Fibroblast of skin of back (primary cell): ENCODE results near the gene CSTPP1. TPM values are rescaled to one million over a fixed set of nuclear protein-coding genes. Genes with fewer than 3 reads are reported as not detected.

Experiments
- DNase-seq: peaks from one replicate; pipeline ENCODE4 v3.0.0-alpha.2; 2013
- polyA plus RNA-seq, 2 experiments: library from polyadenylated mRNA; unstranded; fragments of 120-200 nt; gene quantifications; one replicate each; pipeline ENCODE4 v1.2.1, GENCODE V29; 2013; ENCODE audit not compliant: insufficient read length in 2 of 2

The CSTPP1 gene, protein sequence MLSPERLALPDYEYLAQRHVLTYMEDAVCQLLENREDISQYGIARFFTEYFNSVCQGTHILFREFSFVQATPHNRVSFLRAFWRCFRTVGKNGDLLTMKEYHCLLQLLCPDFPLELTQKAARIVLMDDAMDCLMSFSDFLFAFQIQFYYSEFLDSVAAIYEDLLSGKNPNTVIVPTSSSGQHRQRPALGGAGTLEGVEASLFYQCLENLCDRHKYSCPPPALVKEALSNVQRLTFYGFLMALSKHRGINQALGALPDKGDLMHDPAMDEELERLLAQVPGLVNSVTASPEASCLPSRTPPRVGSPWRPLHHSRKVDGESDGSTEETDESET
- 24.2 TPM for polyA plus RNA-seq (2013, experiment 1 of 2; ENCODE audit: insufficient read length)
- polyA plus RNA-seq (2013, experiment 2 of 2; ENCODE audit: insufficient read length) = 21.6 TPM

DNA sequence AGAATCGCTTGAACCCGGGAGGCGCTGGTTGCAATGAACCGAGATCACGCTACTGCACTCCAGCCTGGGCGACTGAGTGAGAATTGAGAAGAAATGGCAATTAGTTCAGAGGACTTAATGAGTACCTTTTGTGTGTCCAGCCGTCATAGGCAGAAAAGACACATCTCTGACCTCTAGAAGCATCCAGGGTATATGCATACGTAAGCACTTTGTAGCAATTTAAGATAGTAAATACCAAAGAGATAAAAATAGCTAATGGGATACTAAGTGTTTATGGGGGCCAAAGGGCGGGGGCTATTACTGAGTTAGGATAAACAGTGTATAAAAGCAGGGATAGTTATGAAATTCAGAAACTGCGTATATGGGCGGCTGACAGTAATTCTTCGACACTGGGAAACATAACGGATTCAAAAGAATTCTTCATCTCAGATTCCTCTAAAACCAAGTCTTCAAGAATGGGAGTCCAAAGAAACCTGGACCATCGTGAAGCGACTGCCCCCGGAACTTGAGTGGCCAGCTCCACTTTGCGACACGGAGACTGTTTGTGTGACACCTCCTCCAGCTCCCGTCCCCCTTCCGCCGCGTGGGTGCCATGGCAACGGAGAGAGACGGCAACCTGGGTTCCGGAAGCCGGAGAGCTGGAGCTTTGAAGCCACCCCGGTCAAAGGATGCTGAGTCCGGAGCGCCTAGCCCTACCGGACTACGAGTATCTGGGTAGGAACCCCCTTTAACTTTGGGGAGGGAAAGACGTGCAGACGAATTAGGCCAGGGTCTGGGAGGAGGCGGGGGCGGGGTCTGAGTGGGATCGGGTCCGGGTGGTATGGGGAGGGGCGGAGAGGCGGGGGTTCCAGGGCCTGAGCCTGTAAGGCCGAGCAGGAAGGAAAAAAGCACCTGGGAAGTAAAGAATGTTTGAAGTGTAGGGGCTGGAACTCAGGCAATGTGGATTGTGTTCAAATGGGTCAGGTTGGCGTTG, at the start of gene CSTPP1:
Gene CSTPP1 (plus strand): TSS at position 624 of the 973 bp plus-strand sequence. CDS start 45 bp downstream, at position 669.
- DNase-seq = peak; percentile 93

DNA sequence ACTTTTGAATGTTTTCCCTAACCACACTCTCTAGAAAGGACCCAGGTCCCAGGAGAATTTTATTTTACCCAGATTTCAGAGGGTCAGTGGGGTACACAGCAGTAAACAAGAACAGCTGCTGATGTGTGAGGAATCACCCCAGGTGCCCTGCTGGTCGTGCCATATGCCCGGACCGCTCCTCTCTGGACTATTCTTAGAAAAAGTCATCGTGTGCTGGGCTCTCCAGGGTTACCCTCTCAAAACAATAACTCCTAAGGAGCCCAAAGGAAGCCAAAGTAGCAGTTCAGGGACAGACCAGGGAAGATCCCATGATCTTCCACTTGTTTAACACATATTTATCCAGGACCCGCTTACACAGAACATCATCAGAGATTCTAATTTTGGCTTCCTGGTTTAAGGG, 47.9 kb upstream of the CSTPP1 start:
- no peak for DNase-seq

DNA sequence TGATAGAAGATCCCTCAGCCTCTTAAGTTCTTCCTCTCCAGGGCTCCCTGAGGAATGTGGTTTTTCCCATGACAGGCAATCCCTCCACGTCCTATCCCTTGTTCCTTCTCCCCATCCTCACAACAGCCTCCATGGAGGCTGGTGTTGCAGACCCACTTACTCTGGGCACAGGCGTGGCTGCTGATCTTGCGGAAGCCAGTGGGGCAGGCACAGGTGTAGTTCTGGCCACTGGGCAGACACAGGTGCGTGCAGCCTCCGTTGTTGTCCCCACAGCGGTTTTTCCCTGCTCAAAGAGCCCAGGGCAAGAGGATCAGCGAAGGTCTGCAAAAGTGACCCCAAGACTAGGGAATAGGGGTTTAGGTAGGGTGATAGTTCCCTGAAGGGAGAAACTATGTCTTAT, 47.3 kb upstream of the CSTPP1 start:
- DNase-seq = no peak

DNA sequence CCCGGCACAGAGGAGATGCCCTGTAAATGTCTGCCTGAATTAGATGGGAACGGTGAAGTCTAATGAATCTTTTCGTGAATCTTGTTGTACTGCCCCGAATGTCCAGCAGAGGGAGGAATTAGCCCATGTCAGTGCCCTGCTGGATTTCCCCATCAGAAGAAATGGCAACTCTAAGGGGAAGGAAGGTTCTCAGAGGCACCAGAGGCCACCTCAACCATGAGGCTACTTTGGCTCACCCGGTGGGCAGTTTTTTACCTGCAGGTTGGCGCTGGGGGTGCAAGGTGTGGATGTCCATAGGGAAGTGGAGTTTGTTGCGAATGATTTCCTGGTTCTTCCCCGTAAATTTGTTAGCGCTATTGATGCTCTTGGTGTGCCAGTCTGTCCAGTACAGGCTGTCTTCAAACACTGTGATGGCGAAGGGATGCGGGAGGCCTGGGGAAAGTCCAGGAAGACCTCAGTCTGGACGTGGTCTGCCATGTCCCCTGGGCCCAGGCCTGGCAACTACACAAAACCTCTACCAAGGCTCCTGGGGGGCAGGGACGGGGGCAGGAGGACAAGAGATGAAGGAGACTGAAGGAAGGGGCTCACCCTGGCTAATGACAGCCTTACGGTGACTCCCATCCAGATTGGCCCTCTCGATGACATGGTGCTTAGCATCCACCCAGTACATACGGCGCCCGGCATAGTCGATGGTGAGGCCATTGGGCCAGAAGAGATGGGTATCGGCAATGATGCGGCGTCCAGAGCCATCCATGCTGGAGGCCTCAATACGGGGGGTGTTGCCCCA, 46.7 kb upstream of the CSTPP1 start:
- DNase-seq = peak; percentile 65

DNA sequence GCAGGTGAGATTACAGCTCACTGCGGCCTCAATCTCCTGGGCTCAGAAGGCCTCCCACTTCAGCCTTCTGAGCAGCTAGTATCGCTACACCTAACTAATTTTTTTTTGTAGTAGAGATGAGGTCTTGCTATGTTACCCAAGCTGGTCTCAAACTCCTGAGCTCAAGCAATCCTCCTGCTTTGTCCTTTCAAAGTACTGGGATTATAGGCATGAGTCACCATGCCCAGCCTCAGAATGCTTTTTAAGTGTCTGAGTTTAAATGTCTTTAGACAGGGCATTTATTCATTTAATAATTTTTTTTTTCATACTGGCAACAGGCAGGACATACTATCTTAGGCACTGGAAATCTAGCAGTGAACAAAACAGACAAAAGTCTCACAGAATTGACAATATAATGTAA, 45.9 kb upstream of the CSTPP1 start:
- DNase-seq = peak; percentile 12

DNA sequence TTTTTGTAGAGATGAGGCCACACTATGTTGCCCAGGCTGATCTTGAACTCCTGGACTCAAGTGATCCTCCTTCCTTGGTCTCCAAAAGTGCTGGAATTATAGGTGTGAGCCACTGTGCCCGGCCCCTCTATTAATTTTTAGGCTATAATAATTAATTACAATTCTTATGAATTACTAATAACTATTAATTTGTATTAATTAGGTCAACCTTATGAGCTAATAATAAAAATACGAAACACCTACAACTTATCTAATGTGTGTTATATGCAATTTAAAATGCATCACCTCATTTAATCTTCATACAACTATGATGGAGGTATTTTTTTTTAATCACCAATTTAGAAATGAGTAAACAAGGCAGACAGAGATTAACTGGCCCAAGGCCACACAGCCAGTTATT, 44.5 kb upstream of the CSTPP1 start:
- no peak for DNase-seq

DNA sequence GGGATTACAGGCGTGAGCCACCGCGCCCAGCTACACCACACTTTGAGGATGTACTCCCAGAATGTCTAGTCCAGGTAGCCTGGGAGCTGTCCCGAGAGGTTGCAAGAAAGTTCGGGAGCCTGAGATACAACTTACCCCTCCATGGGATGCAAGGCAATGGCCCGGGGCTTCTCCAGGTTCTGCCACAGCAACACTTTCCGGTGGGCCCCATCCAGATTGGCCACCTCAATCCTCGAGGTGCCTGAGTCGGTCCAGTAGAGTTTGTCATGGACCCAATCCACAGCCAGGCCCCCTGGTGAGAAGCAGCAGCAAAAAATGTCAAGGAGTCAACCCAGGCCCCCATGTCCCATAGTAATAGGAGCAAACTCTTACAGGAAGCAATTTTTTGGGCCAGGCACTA, 43.7 kb upstream of the CSTPP1 start:
- DNase-seq = no peak

DNA sequence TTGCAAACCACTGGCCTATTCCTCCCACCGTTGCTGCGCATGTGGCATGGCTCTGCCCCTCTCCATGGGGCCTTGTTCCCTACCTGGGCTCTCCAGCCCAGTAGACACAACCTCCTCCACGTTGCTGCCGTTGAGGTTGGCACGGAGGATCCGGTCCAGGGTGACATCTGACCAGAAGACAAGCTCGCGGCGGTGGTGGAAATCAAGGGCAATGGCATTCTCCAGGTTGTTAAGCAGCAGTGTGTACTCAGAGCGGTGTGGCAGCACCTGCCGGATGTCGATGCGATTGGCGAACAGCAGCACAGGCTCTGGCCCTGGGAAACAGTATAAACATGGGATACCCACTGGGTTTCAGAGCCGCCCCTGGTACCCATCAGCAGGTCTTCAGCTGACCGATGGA, 42.1 kb upstream of the CSTPP1 start:
- DNase-seq = no peak

DNA sequence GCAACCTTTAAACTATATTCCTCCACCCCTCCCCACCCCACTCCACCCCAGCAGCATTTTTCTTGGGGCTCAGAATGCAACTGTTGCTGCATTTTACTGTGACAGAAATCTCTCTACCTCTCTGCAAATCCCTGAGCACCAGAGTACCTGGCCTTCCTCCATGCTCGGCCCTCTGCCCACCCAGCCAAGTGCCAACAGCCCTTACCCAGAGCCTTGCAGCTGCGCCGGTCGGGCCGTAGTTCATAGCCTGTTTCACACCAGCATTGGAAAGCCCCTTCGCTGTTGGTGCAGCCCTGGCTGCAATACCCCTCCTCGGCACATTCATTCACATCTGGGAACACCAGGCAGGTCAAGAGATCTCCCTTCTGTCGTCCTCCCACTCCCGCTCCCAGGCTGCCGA, 41.6 kb upstream of the CSTPP1 start:
- DNase-seq = no peak

DNA sequence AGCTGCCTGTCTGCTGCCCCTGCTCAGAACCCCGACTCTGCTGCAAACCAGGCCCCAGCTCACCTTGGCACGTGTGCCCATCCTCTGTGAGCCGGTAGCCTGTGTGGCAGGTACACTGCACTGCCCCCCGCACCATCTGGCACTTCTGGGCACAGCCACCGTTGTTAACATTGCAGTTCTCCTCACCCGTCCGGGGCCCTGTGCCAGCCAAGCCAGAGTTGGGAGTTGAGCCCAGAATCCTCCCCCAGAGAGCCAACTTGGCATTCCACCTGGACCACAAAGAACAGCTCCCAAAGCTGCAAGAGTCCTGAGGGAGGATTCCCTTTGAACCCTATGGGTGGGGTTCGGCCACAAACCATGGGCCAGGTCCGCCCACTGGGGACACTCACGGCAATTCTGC, 40.7 kb upstream of the CSTPP1 start:
- no peak for DNase-seq

DNA sequence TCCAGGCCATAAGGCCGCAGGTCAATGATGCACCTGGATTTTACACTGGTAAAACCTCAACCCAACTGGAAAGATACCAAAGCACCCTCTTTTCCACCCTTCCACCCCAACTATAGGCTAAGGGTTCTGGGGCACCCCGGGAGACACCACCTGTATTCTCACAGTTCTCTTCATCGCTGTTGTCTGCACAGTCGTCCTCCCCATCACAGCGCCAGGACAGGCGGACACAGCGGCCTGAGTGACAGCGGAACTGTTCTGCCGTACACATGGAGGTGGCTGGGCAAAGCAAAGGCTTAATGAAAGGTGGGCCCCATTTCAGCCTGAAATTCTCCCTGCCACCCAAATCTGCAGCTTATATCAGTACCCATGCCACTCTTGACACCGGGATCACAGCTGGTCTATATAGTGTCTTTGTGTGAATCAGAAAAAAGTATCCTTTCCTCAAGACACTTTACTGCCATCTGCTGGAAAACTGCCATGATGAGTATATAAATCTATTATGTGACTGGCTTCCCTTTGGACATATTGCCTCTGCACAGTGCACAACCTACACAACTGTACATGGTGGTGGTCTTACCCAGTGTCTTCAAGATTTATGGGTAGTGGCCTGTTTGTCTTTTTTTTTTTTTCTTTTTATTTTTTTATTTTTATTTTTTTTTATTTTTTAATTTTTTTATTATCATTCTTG, 39.7 kb upstream of the CSTPP1 start:
- DNase-seq = peak; percentile 66

DNA sequence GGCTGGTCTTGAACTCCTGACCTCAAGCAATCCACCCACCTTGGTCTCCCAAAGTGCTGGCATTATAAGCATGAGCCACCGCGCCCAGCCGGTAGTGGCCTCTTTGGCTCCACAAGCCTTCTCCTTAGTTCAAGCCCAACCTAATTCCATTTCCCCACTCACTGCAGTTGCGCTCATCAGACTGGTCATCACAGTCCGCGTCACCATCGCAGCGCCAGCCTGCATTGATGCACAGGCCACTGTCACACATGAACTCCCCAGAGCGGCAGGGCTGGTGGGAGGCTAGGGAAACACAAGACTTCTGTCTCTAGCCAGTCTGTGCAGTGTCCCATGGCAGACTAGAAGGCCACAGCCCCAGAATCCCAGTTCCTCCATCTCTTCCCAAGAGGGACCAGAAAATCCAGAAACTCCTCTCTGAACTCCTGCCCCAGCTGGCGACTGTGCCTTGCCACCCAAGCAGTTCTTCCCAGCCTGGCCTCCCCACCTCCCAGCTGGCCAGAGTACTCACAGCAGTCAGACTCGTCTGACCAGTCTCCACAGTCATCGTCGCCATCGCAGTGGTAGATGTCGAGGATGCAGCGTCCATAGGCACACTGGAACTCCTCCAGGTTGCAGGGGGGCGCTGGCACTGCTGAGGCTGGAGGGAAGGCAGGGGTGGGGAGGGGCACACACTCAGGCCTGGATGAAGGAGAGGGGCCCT, 38.0 kb upstream of the CSTPP1 start:
- DNase-seq = no peak

DNA sequence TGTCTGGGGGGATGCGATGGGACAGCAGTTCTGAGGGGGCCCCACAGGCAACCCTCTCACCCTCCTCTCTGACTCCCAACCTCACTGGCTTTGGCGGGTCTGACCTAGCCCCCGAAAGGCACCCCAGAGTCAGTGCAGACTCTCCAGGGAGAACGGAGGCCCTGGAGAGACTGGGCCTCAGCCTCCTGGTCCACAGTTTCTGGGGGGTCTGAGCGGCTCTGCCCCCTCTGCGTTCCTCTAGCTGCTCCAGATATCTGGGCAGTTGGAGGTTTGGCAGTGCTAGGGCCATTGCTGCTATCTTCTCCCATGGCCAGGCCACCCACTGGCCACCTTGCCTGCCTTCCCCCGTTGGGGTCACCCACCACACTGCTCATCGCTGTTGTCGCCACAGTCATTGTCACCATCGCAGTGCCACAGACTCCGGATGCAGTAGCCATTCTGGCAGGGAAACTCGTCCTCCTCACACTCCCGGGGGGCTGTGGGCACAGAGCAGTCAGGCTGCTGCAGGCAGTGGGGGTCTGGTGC, 37.0 kb upstream of the CSTPP1 start:
- DNase-seq = no peak

DNA sequence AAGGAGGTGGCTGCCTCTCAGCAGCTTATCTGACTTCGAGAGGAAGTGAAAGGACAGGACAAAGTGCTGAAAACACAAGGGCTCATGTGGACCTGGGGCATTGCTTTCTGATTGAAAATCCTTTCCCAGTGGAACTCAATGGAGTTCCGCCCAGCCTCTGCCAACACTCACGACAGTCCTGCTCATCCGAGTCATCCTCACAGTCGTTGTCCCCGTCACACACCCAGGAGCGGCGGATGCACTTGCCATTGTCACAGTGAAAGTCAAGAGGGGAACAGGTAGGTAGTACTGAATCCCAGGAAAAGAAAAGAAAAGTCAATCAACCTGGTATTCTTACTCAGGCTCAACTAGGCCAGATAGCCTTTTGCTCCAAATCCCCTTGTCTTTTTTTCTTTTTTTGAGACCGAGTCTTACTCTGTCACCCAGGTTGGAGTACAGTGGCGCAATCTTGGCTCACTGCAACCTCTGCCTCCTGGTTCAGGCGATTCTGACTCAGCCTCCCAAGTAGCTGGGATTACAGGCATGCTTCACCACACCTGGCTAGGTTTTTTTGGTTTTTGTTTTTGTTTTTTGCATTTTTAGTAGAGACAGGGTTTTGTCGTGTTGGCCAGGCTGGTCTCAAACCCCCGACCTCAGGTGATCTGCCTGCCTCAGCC, 36.3 kb upstream of the CSTPP1 start:
- no peak for DNase-seq

DNA sequence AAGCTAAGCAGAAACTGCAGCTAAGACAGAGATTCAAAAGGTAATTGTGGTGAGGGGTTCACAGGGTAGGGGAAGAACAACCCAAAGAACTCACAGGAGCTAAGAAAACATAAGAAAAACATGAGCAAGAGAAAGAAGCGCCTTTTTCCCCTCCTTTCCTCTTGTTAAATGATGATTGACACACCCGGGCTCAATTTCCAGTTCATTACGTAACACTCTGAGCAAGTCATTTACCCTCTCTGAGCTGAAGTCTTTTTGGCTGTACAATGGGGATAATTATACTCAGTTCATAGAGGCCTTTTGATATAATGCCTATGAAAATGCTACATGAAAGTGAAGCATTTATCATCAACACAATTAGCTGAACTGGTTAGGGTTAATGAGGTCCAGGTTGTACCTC, 35.4 kb upstream of the CSTPP1 start:
- DNase-seq = no peak

DNA sequence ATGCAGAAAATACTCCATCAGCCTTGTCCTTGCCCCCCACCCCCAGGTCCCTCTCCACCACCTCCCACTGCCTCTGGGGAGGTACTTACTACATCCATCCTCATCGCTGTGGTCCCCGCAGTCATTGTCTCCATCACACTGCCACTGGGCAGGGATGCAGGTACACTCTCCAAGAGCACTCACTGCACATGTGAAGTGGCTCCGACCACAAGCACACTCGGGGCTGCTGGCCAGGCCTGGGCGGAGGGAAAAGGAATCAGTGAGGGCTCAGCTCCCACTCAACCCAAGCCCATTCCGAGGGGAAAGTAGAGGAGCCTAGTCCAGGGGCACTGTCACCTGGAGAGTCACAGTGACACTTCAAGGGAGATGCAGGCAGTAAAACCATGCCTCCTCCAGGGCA, 33.9 kb upstream of the CSTPP1 start:
- no peak for DNase-seq

DNA sequence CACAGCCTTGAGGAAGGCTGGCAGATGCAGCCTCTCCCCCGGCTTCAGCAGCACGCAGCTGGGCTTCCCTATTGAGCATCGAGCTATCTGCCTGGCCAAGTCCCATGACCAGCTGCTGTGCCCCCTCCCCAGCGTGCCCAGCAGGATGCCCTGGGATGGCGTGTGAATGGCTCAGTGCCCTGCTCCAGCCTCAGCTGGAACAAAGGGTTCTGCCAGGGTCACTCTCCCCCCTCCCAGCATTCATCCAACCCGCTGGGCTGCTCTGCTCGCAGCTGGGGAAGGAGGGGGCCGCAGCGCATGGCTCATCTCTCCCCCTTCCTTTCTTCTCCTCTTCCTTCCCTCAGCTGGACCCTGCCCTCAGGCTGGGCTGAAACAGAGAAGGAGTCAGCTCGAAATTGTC, 32.7 kb upstream of the CSTPP1 start:
- DNase-seq = no peak

DNA sequence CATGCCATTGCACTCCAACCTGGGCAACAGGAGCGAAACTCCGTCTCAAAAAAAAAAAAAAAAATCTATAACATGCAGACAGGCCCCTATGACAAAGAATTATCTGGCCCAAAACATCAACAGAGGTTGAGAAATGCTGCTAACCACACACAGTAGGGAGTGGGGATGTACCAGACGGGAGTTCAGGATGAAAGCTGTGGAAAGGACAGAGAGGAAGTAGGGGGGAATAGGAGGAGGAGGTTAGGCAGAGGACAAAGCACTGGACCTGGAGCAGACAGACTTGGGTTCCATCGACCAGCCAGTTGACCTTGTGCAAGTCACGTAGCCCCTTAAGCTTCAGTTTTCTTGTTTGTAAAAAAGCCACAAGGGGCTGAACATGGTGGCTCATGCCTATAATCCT, 30.8 kb upstream of the CSTPP1 start:
- no peak for DNase-seq

DNA sequence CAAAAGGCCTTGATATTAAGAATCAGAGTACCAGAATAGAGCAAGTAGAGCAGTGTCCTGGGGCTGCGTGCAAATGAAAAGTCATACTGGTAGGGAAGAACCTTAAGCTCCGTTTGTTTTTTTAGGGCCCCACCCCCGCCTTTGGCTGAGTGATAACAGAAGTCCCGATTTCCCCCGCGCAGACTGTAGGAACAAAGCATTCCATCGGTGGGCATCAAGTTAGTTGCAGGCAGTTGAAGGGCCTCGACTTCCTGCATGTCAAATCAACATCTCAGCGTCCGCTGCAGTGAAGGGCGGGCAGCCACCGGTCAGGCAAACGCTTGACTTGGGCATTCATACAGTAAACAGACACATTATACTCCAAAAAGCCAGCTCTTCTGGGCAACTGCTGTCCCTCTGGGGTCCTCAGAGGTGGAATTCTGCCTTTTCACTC, 29.9 kb upstream of the CSTPP1 start:
- peak; percentile 26 for DNase-seq

DNA sequence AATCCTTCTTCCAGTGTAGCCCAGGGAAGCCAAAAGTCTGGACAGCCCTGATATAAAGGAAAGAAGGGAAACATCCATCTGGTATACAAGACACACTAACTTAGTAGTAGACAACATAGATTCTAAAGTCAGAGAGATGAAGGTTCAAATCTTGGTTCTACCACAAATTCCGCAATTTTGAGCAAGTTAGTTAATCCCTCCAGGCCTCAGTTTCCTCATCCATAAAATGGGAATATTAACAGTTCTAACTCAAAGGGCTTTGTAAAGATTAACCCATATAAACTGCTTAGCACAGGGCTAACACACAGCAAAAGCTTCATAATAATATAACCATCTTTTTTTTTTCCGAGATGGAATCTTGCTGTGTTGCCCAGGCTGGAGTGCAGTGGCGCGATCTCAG, 29.0 kb upstream of the CSTPP1 start:
- DNase-seq = no peak
